ENCODE data around the gene KCTD16.

GRCh38 chr5:144227363-144227999 lies 56.8 kb downstream of the KCTD16 start:
- TF ChIP-seq CTCF (IDR thresholded peaks at IDR 0.05) (no peak), POLR2A (IDR thresholded peaks at IDR 0.05) (no peak)

Measured in Peyer's patch (tissue), 4 donors.